DND-41 (cell line): Measurements from ENCODE around the gene GTF3C1.

Experiments
- CTCF ChIP-seq: IDR thresholded peaks from 2 replicates; pipeline ENCODE4 v1.5.1; 2012; ENCODE audit warnings: borderline replicate concordance, low read length, moderate library complexity, mild to moderate bottlenecking; ENCODE audit not compliant: poor library complexity, severe bottlenecking; ENCODE audit errors: extremely low read depth
- EZH2 ChIP-seq: IDR thresholded peaks from 3 replicates; pipeline ENCODE4 v1.6.1; 2012; ENCODE audit warnings: borderline replicate concordance, low read depth, mild to moderate bottlenecking, moderate library complexity, low read length, inconsistent platforms; ENCODE audit not compliant: severe bottlenecking

- TF ChIP-seq CTCF, result no peak
- no peak for TF ChIP-seq EZH2
These were observed 48.5 kb upstream of the GTF3C1 start for GRCh38 chr16:27598220-27598619.
